Heart left ventricle (tissue), 16 donors: Measurements from ENCODE around the gene SZRD1. TPM values are rescaled to one million over a fixed set of nuclear protein-coding genes. Genes with fewer than 3 reads are reported as not detected.

Experiments
- ATAC-seq, 4 donors: fragments of 200-7000 bp; cut with Tn5 transposase; one replicate each; pipeline ENCODE4 v1.9.1; 2020 to 2022; ENCODE audit warnings: moderate library complexity in 4 of 4, mild to moderate bottlenecking in 3 of 4, moderate number of reproducible peaks in 1 of 4
- DNase-seq, 5 donors: peaks; one replicate each; pipeline ENCODE4 v3.0.0-alpha.2; 2020
- H3K27ac ChIP-seq, 12 donors: fragments of 200-600 bp; sonication (generic) in 4 of 12; one replicate each; pipeline versions ENCODE4 v1.5.0 to v1.8.0; 2016 to 2022; ENCODE audit warnings: mild to moderate bottlenecking in 2 of 12
- H3K27me3 ChIP-seq, 9 donors: fragments of 200-600 bp; sonication (generic) in 2 of 9; one replicate each; pipeline versions ENCODE4 v1.5.1 to v1.8.0; 2016 to 2022; ENCODE audit warnings: mild to moderate bottlenecking in 3 of 9
- H3K36me3 ChIP-seq, 9 donors: fragments of 200-600 bp; sonication (generic) in 2 of 9; one replicate each; pipeline versions ENCODE4 v1.5.0 to v1.8.0; 2018 to 2022; ENCODE audit warnings: mild to moderate bottlenecking in 2 of 9
- H3K4me1 ChIP-seq, 12 donors: fragments of 200-600 bp; sonication (generic) in 4 of 12; one replicate each; pipeline versions ENCODE4 v1.5.0 to v1.8.0; 2016 to 2022; ENCODE audit warnings: mild to moderate bottlenecking in 3 of 12
- H3K4me3 ChIP-seq, 12 donors: fragments of 200-600 bp; sonication (generic) in 4 of 12; one replicate each; pipeline versions ENCODE4 v1.5.0 to v1.8.0; 2017 to 2022; ENCODE audit warnings: mild to moderate bottlenecking in 9 of 12, moderate library complexity in 4 of 12
- H3K9me3 ChIP-seq, 12 donors: fragments of 200-600 bp; sonication (generic) in 4 of 12; one replicate each; pipeline versions ENCODE4 v1.5.0 to v1.8.0; 2016 to 2022; ENCODE audit warnings: mild to moderate bottlenecking in 1 of 12
- CTCF ChIP-seq, 12 donors: fragments of 200-600 bp; sonication (generic) in 4 of 12; IDR thresholded peaks; one replicate each; pipeline versions ENCODE4 v1.5.0 to v1.8.0; 2018 to 2022; ENCODE audit warnings: antibody characterized with exemption in 12 of 12, mild to moderate bottlenecking in 5 of 12
- POLR2A ChIP-seq, 2 donors: fragments of 450-650 bp; IDR thresholded peaks; one replicate each; pipeline ENCODE4 v1.6.1; 2017; ENCODE audit warnings: antibody characterized with exemption in 2 of 2, mild to moderate bottlenecking in 2 of 2, moderate library complexity in 2 of 2
- WGBS, 4 donors: extraction: QIAGEN DNeasy Blood & Tissue Kit in 2 of 4; methylation state at CpG; one replicate each; pipeline versions ENCODE4 v1.1.5 to v1.1.7; 2013 to 2018; 5-methylcytosine and 5-hydroxymethylcytosine counted together
- intact Hi-C, 10 donors: fragments of 100-400 bp; cut with DNase I; formaldehyde crosslinking; loops; one replicate each; pipeline versions ENCODE4 v1.11.1 to v1.14.2; 2022
- polyA plus RNA-seq, 2 donors: library from polyadenylated mRNA; stranded (reverse); fragments of 200-250 nt; gene quantifications; one replicate each; pipeline ENCODE4 v1.2.3, GENCODE V29; 2013
- total RNA-seq, 9 donors: library from RNA; depleted of rRNA in 2 of 9; stranded (reverse); fragments of >200 nt in 2 of 9; fragmentation: NEBNext Ultra II Directional in 3 of 9; extraction: Animal tissue kit (Norgen Biotek cat#: 25700) in 3 of 9; gene quantifications; one replicate each; pipeline versions ENCODE4 v1.1.0 to v1.2.4, GENCODE V29; 2016 to 2023
- donor health status: ischemic (EF 13 %, LVEDD 7.1; RV severe dilation, severe dysfunction).
- donor health status: healthy with polysubstance abuse.
- donor health status: DM: no; HTN: yes; CAD: no.
- donor health status: DM: no; HTN: no; CAD: no.
- donor health status: ischemic (EF 25% LVEDD 6.9; RV normal size, moderate dysfunction).
- donor health status: ischemic (EF 25% LVEDD 5.7; RV mildly dilated, moderate dysfunction).
- donor health status: healthy.
- donor health status: DM: yes; HTN: yes; CAD: no.
- donor health status: ischemic (EF 35%, LVEDD 5.7; RV mildly dilated, moderate dysfunction).
- donor health status: nonischemic (EF 11% LVEDD 7.7; RV severe dilation, severe dysfunction).
- donor health status: DM: yes; HTN: yes; CAD: no.
- donor health status: PGD.
- donor health status: ischemic (EF 29% LVEDD 5.4; RV normal size, mild dysfunction).
- donor health status: nonischemic (EF 23%, LVEDD 6.1; RV moderate dilation, normal function).

The SZRD1 gene
- total and polyA plus RNA-seq, 11 donors = 54.4 to 140 (median 94.4) TPM

GRCh38 chr1:16383888-16384287, 16.8 kb downstream of the SZRD1 start:
- intact Hi-C loops = no loop called here
- no peak overlapping the region for H3K4me3 ChIP-seq
- no peak overlapping the region for H3K27ac ChIP-seq
- no peaks in the 10 kb centered on the region for H3K36me3 ChIP-seq
- H3K27me3 ChIP-seq = no peaks in the 10 kb centered on the region
- H3K4me1 ChIP-seq = peaks cover 0 to 67% (median 40%) of the 10 kb centered on the region in 12 donors
- no peak for ATAC-seq
- H3K9me3 ChIP-seq = no peaks in the 10 kb centered on the region
- no peak for DNase-seq
- no peak for TF ChIP-seq CTCF (IDR thresholded peaks at IDR 0.05)
- no peak for TF ChIP-seq POLR2A (IDR thresholded peaks at IDR 0.05)
- 89 to 94% (median 92%) methylated on average over 5 of the region's 5 CpGs for WGBS, 4 donors

GRCh38 chr1:16385659-16386453, 18.8 kb downstream of the SZRD1 start:
- peak in 2 of 4 donors; percentile 8 to 10 for ATAC-seq
- 77 to 91% (median 89%) methylated on average over 9 of the region's 9 CpGs for WGBS, 4 donors

GRCh38 chr1:16386454-16387113, 19.5 kb downstream of the SZRD1 start:
- H3K27ac ChIP-seq = peak overlapping the region in 11 of 12 donors; percentile 14 to 81 (median 60)
- intact Hi-C loops = loop anchor here in 1 of 10 donors (1.0 kb wide), 1 partner anchor 18 kb away; no protein-coding TSS in a partner anchor
- peak; percentile 41 to 80 (median 68) for ATAC-seq
- DNase-seq = peak in 1 of 5 donors; percentile 58
- H3K27me3 ChIP-seq = no peaks in the 10 kb centered on the region
- H3K4me1 ChIP-seq = peaks cover 0 to 76% (median 54%) of the 10 kb centered on the region in 12 donors
- no peaks in the 10 kb centered on the region for H3K36me3 ChIP-seq
- WGBS, 4 donors = 57 to 66% (median 62%) methylated on average over 5 of the region's 5 CpGs
- H3K4me3 ChIP-seq = peak overlapping the region in 3 of 12 donors; percentile 41 to 47 (median 44)
- no peaks in the 10 kb centered on the region for H3K9me3 ChIP-seq
- TF ChIP-seq CTCF (IDR thresholded peaks at IDR 0.05) = no peak
- no peak for TF ChIP-seq POLR2A (IDR thresholded peaks at IDR 0.05)

More at GRCh38 chr1:16385659-16386453, 18.8 kb downstream of the SZRD1 start:
- H3K27ac ChIP-seq = peak overlapping the region in 10 of 12 donors; percentile 14 to 81 (median 57)
- DNase-seq = no peak
- intact Hi-C loops = loop anchor here in 1 of 10 donors (1.0 kb wide), 1 partner anchor 18 kb away; no protein-coding TSS in a partner anchor
- H3K9me3 ChIP-seq = no peaks in the 10 kb centered on the region
- peaks cover 0 to 69% (median 47%) of the 10 kb centered on the region in 12 donors for H3K4me1 ChIP-seq
- TF ChIP-seq CTCF (IDR thresholded peaks at IDR 0.05) (no peak), POLR2A (IDR thresholded peaks at IDR 0.05) (no peak)
- H3K36me3 ChIP-seq = no peaks in the 10 kb centered on the region
- no peak overlapping the region for H3K4me3 ChIP-seq
- H3K27me3 ChIP-seq = no peaks in the 10 kb centered on the region
